Iris pigment epithelial cell (primary cell): Measurements from ENCODE around the gene VPS26A.

Source experiments
- DNase-seq: peaks from one replicate; pipeline ENCODE4 v3.0.0-alpha.2; 2011; ENCODE audit warnings: low read depth

VPS26A gene

GRCh38 chr10:69123747-69124562 lies at the start of gene VPS26A:
VPS26A (plus strand) TSS chr10:69124178; CDS start chr10:69124278, 100 bp downstream.
- DNase-seq = peak; percentile 98

- no peak for DNase-seq
Observed at GRCh38 chr10:69074532-69074931, 49.4 kb upstream of the VPS26A start.

- DNase-seq = no peak
Observed at GRCh38 chr10:69075431-69075830, 48.5 kb upstream of the VPS26A start.

- no peak for DNase-seq
Observed at GRCh38 chr10:69078311-69078710, 45.7 kb upstream of the VPS26A start.

GRCh38 chr10:69080226-69080625 lies 43.8 kb upstream of the VPS26A start:
- no peak for DNase-seq

- DNase-seq = peak; percentile 40
Observed at GRCh38 chr10:69086001-69086509, 37.9 kb upstream of the VPS26A start.

- DNase-seq = peak; percentile 97
Observed at GRCh38 chr10:69087590-69088470, 36.1 kb upstream of the VPS26A start, which contains the start of gene SRGN. SRGN (plus strand) TSS chr10:69088103; CDS start chr10:69088158, 55 bp downstream.

- DNase-seq = no peak
Observed at GRCh38 chr10:69088471-69088769, 35.6 kb upstream of the VPS26A start.

GRCh38 chr10:69088801-69089501 lies 35.0 kb upstream of the VPS26A start:
- DNase-seq = peak; percentile 83

- peak; percentile 81 for DNase-seq
Observed at GRCh38 chr10:69089638-69090599, 34.1 kb upstream of the VPS26A start.

- DNase-seq = no peak
Observed at GRCh38 chr10:69090685-69091084, 33.3 kb upstream of the VPS26A start.

- DNase-seq = no peak
Observed at GRCh38 chr10:69091143-69091651, 32.8 kb upstream of the VPS26A start.

- DNase-seq = peak; percentile 79
Observed at GRCh38 chr10:69092959-69093850, 30.8 kb upstream of the VPS26A start.

GRCh38 chr10:69093933-69094332 lies 30.0 kb upstream of the VPS26A start:
- DNase-seq = no peak

- no peak for DNase-seq
Observed at GRCh38 chr10:69096045-69096444, 27.9 kb upstream of the VPS26A start.

GRCh38 chr10:69097729-69098128 lies 26.2 kb upstream of the VPS26A start:
- no peak for DNase-seq

- DNase-seq = no peak
Observed at GRCh38 chr10:69100136-69100872, 23.7 kb upstream of the VPS26A start.

GRCh38 chr10:69101451-69102095 lies 22.4 kb upstream of the VPS26A start:
- peak; percentile 81 for DNase-seq
